ENCODE data around the gene GPRC5B. TPM values are rescaled to one million over a fixed set of nuclear protein-coding genes. Genes with fewer than 3 reads are reported as not detected.

GPRC5B gene
- total RNA-seq, 4 donors from 2014 or later, result 14.1 to 29.4 (median 21.4) TPM

DNA sequence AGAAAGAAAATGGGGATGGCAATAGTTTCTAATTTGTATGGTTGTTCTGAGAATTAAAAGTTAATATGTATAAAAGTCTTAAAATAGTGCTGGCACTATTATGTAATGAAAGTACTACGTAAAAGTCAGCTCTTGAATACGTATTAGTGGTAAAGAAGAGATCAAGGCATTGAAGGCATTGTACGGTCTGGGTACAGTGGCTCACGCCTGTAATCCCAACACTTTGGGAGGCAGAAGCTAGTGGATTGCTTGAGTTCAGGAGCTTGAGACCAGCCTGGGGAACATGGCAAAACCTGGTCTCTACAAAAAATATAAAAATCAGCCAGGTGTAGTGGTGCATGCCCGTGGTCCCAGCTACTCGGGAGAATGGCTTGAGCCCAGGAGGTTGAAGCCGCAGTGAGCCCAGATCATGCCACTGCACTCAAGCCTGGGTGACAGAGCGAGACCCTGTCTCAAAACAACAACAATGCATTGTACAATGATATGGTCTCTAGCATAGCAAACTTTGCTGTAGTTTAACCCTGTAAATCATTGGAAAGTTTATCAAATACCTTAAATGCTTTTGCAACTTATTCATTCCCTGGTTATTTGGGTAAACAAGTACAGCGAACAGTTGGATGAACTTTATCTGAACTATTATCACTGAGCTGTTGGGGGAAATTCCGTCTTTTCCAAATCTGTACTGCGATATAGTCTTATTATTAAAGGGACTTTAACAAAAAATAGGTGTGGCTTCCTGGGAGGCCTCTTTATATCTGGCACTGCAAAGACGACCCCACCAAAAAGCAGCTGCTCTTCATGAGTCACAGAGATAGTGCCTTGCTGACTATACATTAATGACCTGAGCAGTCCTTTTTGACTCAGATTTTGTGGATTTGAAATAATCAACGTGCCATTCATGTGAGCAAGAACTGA, 73.6 kb downstream of the GPRC5B start:
- 75% methylated on average over 13 of the region's 13 CpGs for WGBS
- Histone ChIP-seq H3K36me3 (no peaks in the 10 kb centered on the region), H3K27ac (replicated peaks in 1 of 4) (no peak overlapping the region), H3K27me3 (no peaks in the 10 kb centered on the region), H3K9me3 (peaks cover 0 to 11% (median 0%) of the 10 kb centered on the region in 4 donors), H3K4me1 (peaks cover 6 to 9% (median 7%) of the 10 kb centered on the region in 4 donors), H3K4me3 (no peak overlapping the region)
- DNase-seq (ENCODE audit: extremely low spot score), result no peak
- TF ChIP-seq POLR2A (IDR thresholded peaks at IDR 0.05; ENCODE audit: low read depth) (no peak), EP300 (IDR thresholded peaks at IDR 0.05) (no peak), POLR2AphosphoS5 (IDR thresholded peaks at IDR 0.05) (no peak)
- TF ChIP-seq, protein P1, sequence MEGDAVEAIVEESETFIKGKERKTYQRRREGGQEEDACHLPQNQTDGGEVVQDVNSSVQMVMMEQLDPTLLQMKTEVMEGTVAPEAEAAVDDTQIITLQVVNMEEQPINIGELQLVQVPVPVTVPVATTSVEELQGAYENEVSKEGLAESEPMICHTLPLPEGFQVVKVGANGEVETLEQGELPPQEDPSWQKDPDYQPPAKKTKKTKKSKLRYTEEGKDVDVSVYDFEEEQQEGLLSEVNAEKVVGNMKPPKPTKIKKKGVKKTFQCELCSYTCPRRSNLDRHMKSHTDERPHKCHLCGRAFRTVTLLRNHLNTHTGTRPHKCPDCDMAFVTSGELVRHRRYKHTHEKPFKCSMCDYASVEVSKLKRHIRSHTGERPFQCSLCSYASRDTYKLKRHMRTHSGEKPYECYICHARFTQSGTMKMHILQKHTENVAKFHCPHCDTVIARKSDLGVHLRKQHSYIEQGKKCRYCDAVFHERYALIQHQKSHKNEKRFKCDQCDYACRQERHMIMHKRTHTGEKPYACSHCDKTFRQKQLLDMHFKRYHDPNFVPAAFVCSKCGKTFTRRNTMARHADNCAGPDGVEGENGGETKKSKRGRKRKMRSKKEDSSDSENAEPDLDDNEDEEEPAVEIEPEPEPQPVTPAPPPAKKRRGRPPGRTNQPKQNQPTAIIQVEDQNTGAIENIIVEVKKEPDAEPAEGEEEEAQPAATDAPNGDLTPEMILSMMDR (IDR thresholded peaks at IDR 0.05), result no peak
- intact Hi-C loops (cut with DNase I), result no loop called here

DNA sequence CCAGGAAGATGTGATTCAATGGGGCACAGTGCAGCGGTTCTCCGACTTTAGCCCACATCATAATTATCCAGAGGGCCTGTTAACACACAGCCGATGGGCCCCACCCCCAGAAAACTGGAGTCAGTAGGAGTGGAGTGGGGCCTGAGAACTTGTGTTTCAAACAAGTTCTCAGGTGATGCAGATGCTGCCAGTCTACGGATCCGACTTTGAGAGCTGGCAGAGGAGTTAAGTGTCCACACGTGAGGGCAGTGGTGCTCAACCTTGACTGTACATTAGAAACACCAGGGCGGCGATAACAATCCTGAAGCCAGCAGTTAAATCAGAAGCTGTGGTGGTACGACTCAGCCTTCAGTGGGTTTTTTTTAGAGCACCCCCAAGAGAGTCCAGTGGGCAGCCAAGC, 75.0 kb downstream of the GPRC5B start:
- Histone ChIP-seq H3K9me3 (peaks cover 0 to 15% (median 0%) of the 10 kb centered on the region in 4 donors), H3K27me3 (no peaks in the 10 kb centered on the region), H3K36me3 (no peaks in the 10 kb centered on the region), H3K27ac (replicated peaks in 1 of 4) (no peak overlapping the region), H3K4me1 (peaks cover 6 to 14% (median 9%) of the 10 kb centered on the region in 4 donors), H3K4me3 (no peak overlapping the region)
- 97% methylated on average over 9 of the region's 9 CpGs for WGBS
- no peak for DNase-seq (ENCODE audit: extremely low spot score)
- intact Hi-C loops (cut with DNase I), result no loop called here
- TF ChIP-seq POLR2AphosphoS5 (IDR thresholded peaks at IDR 0.05), result no peak

DNA sequence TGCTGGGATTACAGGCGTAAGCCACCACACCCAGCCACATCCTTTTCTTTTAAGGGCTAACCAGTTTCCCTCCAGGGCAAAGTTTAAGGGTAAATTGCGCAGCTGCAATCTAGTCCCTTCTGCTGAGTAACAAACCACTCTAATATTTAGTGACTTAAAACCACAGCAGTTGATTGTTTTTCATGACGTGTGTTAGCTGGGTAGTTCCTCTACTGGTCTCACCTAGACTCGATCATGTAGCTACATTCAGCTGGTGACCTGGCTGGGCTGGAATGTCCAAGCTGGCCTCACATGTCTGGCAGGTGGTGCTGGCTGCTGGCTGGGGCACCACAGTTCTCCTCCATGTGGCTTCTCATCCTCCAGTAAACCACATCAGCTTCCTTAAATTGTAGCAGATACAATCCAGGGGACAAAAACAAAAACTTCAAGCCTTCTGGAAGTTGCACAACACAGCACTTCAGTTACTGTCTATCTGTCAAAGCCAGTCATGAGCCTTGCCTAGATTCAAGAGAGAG, 75.5 kb downstream of the GPRC5B start:
- Histone ChIP-seq H3K27me3 (no peaks in the 10 kb centered on the region), H3K9me3 (peaks cover 0 to 15% (median 0%) of the 10 kb centered on the region in 4 donors), H3K27ac (replicated peaks in 1 of 4) (no peak overlapping the region), H3K36me3 (no peaks in the 10 kb centered on the region), H3K4me1 (peaks cover 9 to 19% (median 10%) of the 10 kb centered on the region in 4 donors), H3K4me3 (no peak overlapping the region)
- TF ChIP-seq POLR2AphosphoS5 (IDR thresholded peaks at IDR 0.05) (no peak), POLR2A (IDR thresholded peaks at IDR 0.05; ENCODE audit: low read depth) (no peak), EP300 (IDR thresholded peaks at IDR 0.05) (no peak)
- TF ChIP-seq, protein P1 (IDR thresholded peaks at IDR 0.05), result no peak
- 83% methylated on average over 4 of the region's 4 CpGs for WGBS
- intact Hi-C loops (cut with DNase I), result no loop called here
- DNase-seq (ENCODE audit: extremely low spot score), result no peak

DNA sequence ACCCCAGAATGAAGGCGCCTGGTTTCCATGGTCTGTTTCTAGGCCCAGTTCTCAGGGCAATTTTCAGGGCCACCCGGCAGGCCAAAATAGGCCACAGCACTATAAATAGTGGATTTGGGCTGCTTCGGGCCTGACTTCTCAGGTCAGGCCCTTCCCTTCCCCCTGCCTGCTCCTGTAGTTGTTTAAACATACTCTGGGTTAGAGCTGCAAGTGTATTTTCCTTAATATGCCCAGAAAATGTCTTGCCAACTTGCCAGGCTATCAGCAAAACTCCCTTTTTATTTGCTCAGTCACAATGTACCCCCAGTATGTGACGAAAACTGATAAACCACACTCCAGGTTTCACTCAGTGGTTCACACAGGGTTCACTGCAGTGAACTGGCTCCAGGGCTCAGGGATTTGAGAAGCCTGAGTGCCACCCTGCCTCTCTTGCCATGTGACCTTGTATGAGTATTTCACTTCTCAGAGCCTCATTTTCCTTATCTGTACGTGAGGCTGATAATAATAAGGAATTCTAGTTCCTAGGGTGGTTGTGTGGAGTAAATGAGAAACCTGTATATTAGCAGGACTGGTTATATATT, 76.5 kb downstream of the GPRC5B start:
- H3K4me1 ChIP-seq, result peaks cover 9 to 22% (median 10%) of the 10 kb centered on the region in 4 donors
- no peak overlapping the region for H3K4me3 ChIP-seq
- intact Hi-C loops (cut with DNase I), result no loop called here
- TF ChIP-seq, protein P1 (IDR thresholded peaks at IDR 0.05), result no peak
- TF ChIP-seq EP300 (IDR thresholded peaks at IDR 0.05) (no peak), POLR2AphosphoS5 (IDR thresholded peaks at IDR 0.05) (no peak), POLR2A (IDR thresholded peaks at IDR 0.05; ENCODE audit: low read depth) (no peak)
- no peaks in the 10 kb centered on the region for H3K27me3 ChIP-seq
- H3K36me3 ChIP-seq, result no peaks in the 10 kb centered on the region
- H3K27ac ChIP-seq (replicated peaks in 1 of 4), result no peak overlapping the region
- WGBS, result 60% methylated on average over 5 of the region's 5 CpGs
- no peak for DNase-seq (ENCODE audit: extremely low spot score)
- H3K9me3 ChIP-seq, result peaks cover 0 to 13% (median 0%) of the 10 kb centered on the region in 4 donors

Small RNA genes within 50 kb of the gene (small RNA-seq; reads per million reads assigned to genes)
- 0 reads per million in 3 donors for gene LARP7P2

Other genes with a start within 250 kb of the GPRC5B start
- gene KNOP1, start 166.6 kb downstream of the GPRC5B start, total RNA-seq, result 1 to 10 TPM; 7.3 to 9.9 (median 9.1) TPM
- gene IQCK, start 166.6 kb downstream of the GPRC5B start, total RNA-seq, result 10 to 100 TPM in 1 of 4 donors, 1 to 10 TPM in 3; 7.4 to 10.4 (median 8.6) TPM
- not detected for gene GPR139, start 189.0 kb upstream of the GPRC5B start, total RNA-seq